Smooth muscle cell (in vitro differentiated cells): ENCODE results near the gene DOC2A. TPM values are rescaled to one million over a fixed set of nuclear protein-coding genes. Genes with fewer than 3 reads are reported as not detected.
A peak's percentile ranks its signal among the peaks of the same experiment; 100 is the strongest.
"Not testable (repeated sequence)": the region's sequence is repeated elsewhere in the genome, so short reads cannot be mapped to it uniquely, and the experiment has no call there.

Experiments
- DNase-seq: peaks from one replicate; lab custom pipeline; 2025; ENCODE audit not compliant: unreplicated experiment; lab: John Stamatoyannopoulos, UW
- H2AFZ ChIP-seq: fragments of 200-600 bp; sonication (generic); 2 replicates; pipeline ENCODE4 v1.6.0; 2016; ENCODE audit warnings: antibody characterized with exemption, low read depth, mild to moderate bottlenecking
- H3F3A ChIP-seq: fragments of 200-600 bp; sonication (generic); 2 replicates; pipeline ENCODE4 v1.6.0; 2017; ENCODE audit warnings: antibody characterized with exemption, low read depth
- H3K27ac ChIP-seq: fragments of 200-600 bp; sonication (generic); 2 replicates; pipeline ENCODE4 v1.5.1; 2016; ENCODE audit warnings: low read depth, mild to moderate bottlenecking
- H3K27me3 ChIP-seq: fragments of 200-600 bp; sonication (generic); 2 replicates; pipeline ENCODE4 v1.6.1; 2016; ENCODE audit warnings: low read depth, mild to moderate bottlenecking
- H3K36me3 ChIP-seq: fragments of 200-600 bp; sonication (generic); 2 replicates; pipeline ENCODE4 v1.5.1; 2016; ENCODE audit warnings: low read depth
- H3K4me1 ChIP-seq: fragments of 200-600 bp; sonication (generic); 2 replicates; pipeline ENCODE4 v1.5.1; 2016; ENCODE audit warnings: low read depth
- H3K4me2 ChIP-seq: fragments of 200-600 bp; sonication (generic); 2 replicates; pipeline ENCODE4 v1.6.0; 2016; ENCODE audit warnings: mild to moderate bottlenecking
- H3K4me3 ChIP-seq: fragments of 200-600 bp; sonication (generic); 2 replicates; pipeline ENCODE4 v1.5.1; 2016; ENCODE audit warnings: mild to moderate bottlenecking
- H3K79me2 ChIP-seq: fragments of 200-600 bp; sonication (generic); 2 replicates; pipeline ENCODE4 v1.6.0; 2016; ENCODE audit warnings: low read depth, mild to moderate bottlenecking
- H3K9ac ChIP-seq: fragments of 200-600 bp; sonication (generic); 2 replicates; pipeline ENCODE4 v1.6.0; 2016; ENCODE audit warnings: low read depth
- H3K9me3 ChIP-seq: fragments of 200-600 bp; sonication (generic); replicated peaks from 2 replicates; pipeline ENCODE4 v1.5.1; 2016; ENCODE audit warnings: low read depth
- H4K20me1 ChIP-seq: fragments of 200-600 bp; sonication (generic); 2 replicates; pipeline ENCODE4 v1.6.0; 2016; ENCODE audit warnings: low read depth
- WGBS: methylation state at CpG from one replicate; pipeline ENCODE4 v1.1.7; 2016; ENCODE audit warnings: low lambda C conversion rate; 5-methylcytosine and 5-hydroxymethylcytosine counted together
- polyA plus RNA-seq: library from polyadenylated mRNA; unstranded; fragments of >200 nt; fragmentation: Nextera tagmentation; extraction: Ambion mirVana; gene quantifications from 2 replicates; pipeline ENCODE4 v1.2.1, GENCODE V29; 2016
- total RNA-seq: library from RNA; depleted of rRNA; stranded (reverse); fragments of >200 nt; gene quantifications from 2 replicates; pipeline ENCODE4 v1.2.3, GENCODE V29; 2014
- TF ChIP-seq, protein P1 (sequence below): fragments of 200-600 bp; sonication (generic); IDR thresholded peaks from 2 replicates; pipeline ENCODE4 v1.5.1; 2017; ENCODE audit warnings: borderline replicate concordance, mild to moderate bottlenecking, antibody characterized with exemption; ENCODE audit not compliant: insufficient read depth, poor library complexity, severe bottlenecking

DOC2A gene
- total and polyA plus RNA-seq, 2 experiments from 2014 or later, result 0.09 TPM; not detected in 1

DNA sequence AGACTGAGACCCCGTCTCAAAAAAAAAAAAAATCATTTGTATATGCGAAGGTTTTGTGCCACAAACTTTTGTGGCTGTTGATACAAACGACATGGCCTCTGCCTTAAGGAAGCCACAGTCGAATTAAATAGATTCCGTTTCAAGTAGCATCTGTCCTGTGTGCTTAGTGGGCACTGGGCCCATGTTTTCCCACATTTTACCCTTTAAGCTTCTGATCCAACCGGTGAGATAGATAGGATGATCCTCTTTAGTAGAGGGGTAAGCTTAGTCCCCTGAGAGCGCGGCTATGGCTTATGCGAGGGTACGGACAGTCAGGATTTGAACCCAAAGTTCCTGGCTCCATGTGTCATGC is 49.7 kb downstream of the DOC2A start:
- whole genome bisulfite sequencing, result 84% methylated on average over 10 of the region's 10 CpGs
- Histone ChIP-seq H3K27me3 (no peaks in the 10 kb centered on the region), H3K4me2 (peak overlapping the region; percentile 92), H3K9me3 (no peaks in the 10 kb centered on the region), H3K27ac (no peak overlapping the region), H3K36me3 (no peaks in the 10 kb centered on the region), H3K9ac (no peak overlapping the region), H2AFZ (peak overlapping the region; percentile 67), H3K79me2 (no peaks in the 10 kb centered on the region), H3K4me1 (peaks cover 5% of the 10 kb centered on the region), H4K20me1 (no peaks in the 10 kb centered on the region), H3K4me3 (peak overlapping the region; percentile 86), H3F3A (no peaks in the 10 kb centered on the region)
- TF ChIP-seq, protein P1, sequence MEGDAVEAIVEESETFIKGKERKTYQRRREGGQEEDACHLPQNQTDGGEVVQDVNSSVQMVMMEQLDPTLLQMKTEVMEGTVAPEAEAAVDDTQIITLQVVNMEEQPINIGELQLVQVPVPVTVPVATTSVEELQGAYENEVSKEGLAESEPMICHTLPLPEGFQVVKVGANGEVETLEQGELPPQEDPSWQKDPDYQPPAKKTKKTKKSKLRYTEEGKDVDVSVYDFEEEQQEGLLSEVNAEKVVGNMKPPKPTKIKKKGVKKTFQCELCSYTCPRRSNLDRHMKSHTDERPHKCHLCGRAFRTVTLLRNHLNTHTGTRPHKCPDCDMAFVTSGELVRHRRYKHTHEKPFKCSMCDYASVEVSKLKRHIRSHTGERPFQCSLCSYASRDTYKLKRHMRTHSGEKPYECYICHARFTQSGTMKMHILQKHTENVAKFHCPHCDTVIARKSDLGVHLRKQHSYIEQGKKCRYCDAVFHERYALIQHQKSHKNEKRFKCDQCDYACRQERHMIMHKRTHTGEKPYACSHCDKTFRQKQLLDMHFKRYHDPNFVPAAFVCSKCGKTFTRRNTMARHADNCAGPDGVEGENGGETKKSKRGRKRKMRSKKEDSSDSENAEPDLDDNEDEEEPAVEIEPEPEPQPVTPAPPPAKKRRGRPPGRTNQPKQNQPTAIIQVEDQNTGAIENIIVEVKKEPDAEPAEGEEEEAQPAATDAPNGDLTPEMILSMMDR, result no peak
- no peak for DNase-seq

DNA sequence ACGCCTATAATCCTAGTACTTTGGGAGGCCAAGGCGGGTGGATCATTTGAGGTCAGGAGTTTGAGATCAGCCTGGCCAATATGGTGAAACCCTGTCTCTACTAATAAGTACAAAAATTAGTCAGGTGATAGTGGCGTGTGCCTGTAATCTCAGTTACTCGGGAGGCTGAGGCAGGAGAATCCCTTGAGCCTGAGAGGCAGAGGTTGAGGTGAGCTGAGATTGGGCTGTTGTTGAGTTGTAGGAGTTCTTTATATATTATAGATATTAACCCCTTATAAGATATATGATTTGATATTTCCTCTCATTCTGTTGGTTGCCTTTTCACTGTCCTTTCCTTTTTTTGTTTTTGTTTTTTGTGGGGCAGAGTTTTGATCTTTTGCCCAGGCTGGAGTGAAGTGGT is 51.0 kb downstream of the DOC2A start:
- H3K27ac ChIP-seq, H3K9ac ChIP-seq, H3K27me3 ChIP-seq, H3K79me2 ChIP-seq, H3K4me2 ChIP-seq, H3K4me3 ChIP-seq, H3K36me3 ChIP-seq, H2AFZ ChIP-seq, H3K4me1 ChIP-seq, H3F3A ChIP-seq, H4K20me1 ChIP-seq, DNase-seq, H3K9me3 ChIP-seq: not testable (repeated sequence)
- 97% methylated on average over 4 of the region's 4 CpGs for WGBS

GRCh38 chr16:29959293-29959692 is 51.5 kb downstream of the DOC2A start:
- Histone ChIP-seq H3K27ac (no peak overlapping the region), H3K9me3 (no peaks in the 10 kb centered on the region), H3K4me1 (peaks cover 5% of the 10 kb centered on the region), H3K4me3 (no peak overlapping the region), H3K9ac (no peak overlapping the region), H3K36me3 (no peaks in the 10 kb centered on the region), H4K20me1 (no peaks in the 10 kb centered on the region), H3K79me2 (no peaks in the 10 kb centered on the region), H2AFZ (no peak overlapping the region), H3K4me2 (no peak overlapping the region), H3K27me3 (no peaks in the 10 kb centered on the region), H3F3A (no peaks in the 10 kb centered on the region)
- WGBS, result 95% methylated on average over 9 of the region's 9 CpGs
- TF ChIP-seq, protein P1, result no peak
- no peak for DNase-seq

GRCh38 chr16:29958756-29959155 is 52.1 kb downstream of the DOC2A start:
- H3K4me1 ChIP-seq, result peaks cover 5% of the 10 kb centered on the region
- no peak overlapping the region for H3K9ac ChIP-seq
- no peak overlapping the region for H3K4me2 ChIP-seq
- H3K36me3 ChIP-seq, result no peaks in the 10 kb centered on the region
- H3K27me3 ChIP-seq, result no peaks in the 10 kb centered on the region
- no peaks in the 10 kb centered on the region for H3K9me3 ChIP-seq
- no peaks in the 10 kb centered on the region for H3F3A ChIP-seq
- TF ChIP-seq, protein P1, result no peak
- H2AFZ ChIP-seq, result no peak overlapping the region
- H3K27ac ChIP-seq, result no peak overlapping the region
- WGBS, result 97% methylated on average over 5 of the region's 5 CpGs
- H3K79me2 ChIP-seq, result no peaks in the 10 kb centered on the region
- no peak for DNase-seq
- H3K4me3 ChIP-seq, result no peak overlapping the region
- no peaks in the 10 kb centered on the region for H4K20me1 ChIP-seq

Other genes starting within 250 kb of the DOC2A start
- gene ZG16, start 232.8 kb downstream of the DOC2A start, total RNA-seq, result not detected in 2 replicates
- gene ZG16, start 232.8 kb downstream of the DOC2A start, polyA plus RNA-seq, result not detected in 2 replicates
- 16.0 and 19.8 TPM in 2 replicates for gene KIF22, start 220.3 kb downstream of the DOC2A start, total RNA-seq
- gene KIF22, start 220.3 kb downstream of the DOC2A start, polyA plus RNA-seq, result 33.5 and 35.7 TPM in 2 replicates
- 77.2 and 104 TPM in 2 replicates for gene MAZ, start 204.5 kb downstream of the DOC2A start, total RNA-seq
- gene MAZ, start 204.5 kb downstream of the DOC2A start, polyA plus RNA-seq, result 215 and 229 TPM in 2 replicates
- 12.2 and 25.9 TPM in 2 replicates for gene PRRT2, start 198.8 kb downstream of the DOC2A start, total RNA-seq
- 12.2 and 20.1 TPM in 2 replicates for gene PRRT2, start 198.8 kb downstream of the DOC2A start, polyA plus RNA-seq
- gene PAGR1, start 194.9 kb downstream of the DOC2A start, total RNA-seq, result 15.6 and 21.1 TPM in 2 replicates
- 34.5 and 44.8 TPM in 2 replicates for gene PAGR1, start 194.9 kb downstream of the DOC2A start, polyA plus RNA-seq
- 47.5 and 57.4 TPM in 2 replicates for gene MVP, start 190.6 kb downstream of the DOC2A start, total RNA-seq
- gene MVP, start 190.6 kb downstream of the DOC2A start, polyA plus RNA-seq, result 110 and 123 TPM in 2 replicates
- gene CDIPT, start 147.8 kb downstream of the DOC2A start, total RNA-seq, result 61.4 and 63.2 TPM in 2 replicates
- gene CDIPT, start 147.8 kb downstream of the DOC2A start, polyA plus RNA-seq, result 90.7 and 118 TPM in 2 replicates
- 23.8 and 178 TPM in 2 replicates for gene SEZ6L2, start 111.5 kb downstream of the DOC2A start, total RNA-seq
- gene SEZ6L2, start 111.5 kb downstream of the DOC2A start, polyA plus RNA-seq, result 37.5 and 46.1 TPM in 2 replicates
- 4.1 and 7.1 TPM in 2 replicates for gene ASPHD1, start 110.5 kb downstream of the DOC2A start, total RNA-seq
- gene ASPHD1, start 110.5 kb downstream of the DOC2A start, polyA plus RNA-seq, result 26.1 and 28.8 TPM in 2 replicates
- gene KCTD13, start 84.8 kb downstream of the DOC2A start, total RNA-seq, result 8.0 and 16.3 TPM in 2 replicates
- 23.6 and 30.5 TPM in 2 replicates for gene KCTD13, start 84.8 kb downstream of the DOC2A start, polyA plus RNA-seq
- gene TMEM219, start 48.9 kb downstream of the DOC2A start, total RNA-seq, result 99.2 and 107 TPM in 2 replicates
- gene TMEM219, start 48.9 kb downstream of the DOC2A start, polyA plus RNA-seq, result 176 and 186 TPM in 2 replicates
- 26.2 and 26.8 TPM in 2 replicates for gene TAOK2, start 37.2 kb downstream of the DOC2A start, total RNA-seq
- gene TAOK2, start 37.2 kb downstream of the DOC2A start, polyA plus RNA-seq, result 26.0 TPM in 2 replicates
- gene HIRIP3, start 15.4 kb downstream of the DOC2A start, total RNA-seq, result 11.3 and 17.0 TPM in 2 replicates
- 13.2 and 13.9 TPM in 2 replicates for gene HIRIP3, start 15.4 kb downstream of the DOC2A start, polyA plus RNA-seq
- gene INO80E, start 14.8 kb downstream of the DOC2A start, total RNA-seq, result 92.2 and 181 TPM in 2 replicates
- gene INO80E, start 14.8 kb downstream of the DOC2A start, polyA plus RNA-seq, result 17.7 and 19.3 TPM in 2 replicates
- not detected in 2 replicates for gene C16orf92, start 12.2 kb upstream of the DOC2A start, total RNA-seq
- not detected in 2 replicates for gene C16orf92, start 12.2 kb upstream of the DOC2A start, polyA plus RNA-seq
- gene TLCD3B, start 20.2 kb upstream of the DOC2A start, total RNA-seq, result 0.45 TPM in 1 of 2 replicates, not detected in the other
- gene TLCD3B, start 20.2 kb upstream of the DOC2A start, polyA plus RNA-seq, result 0.48 and 1.3 TPM in 2 replicates
- 1,112 and 1,146 TPM in 2 replicates for gene ALDOA, start 54.7 kb upstream of the DOC2A start, total RNA-seq
- gene ALDOA, start 54.7 kb upstream of the DOC2A start, polyA plus RNA-seq, result 2,844 and 2,856 TPM in 2 replicates
- 90.2 and 111 TPM in 2 replicates for gene PPP4C, start 65.0 kb upstream of the DOC2A start, total RNA-seq
- 208 and 224 TPM in 2 replicates for gene PPP4C, start 65.0 kb upstream of the DOC2A start, polyA plus RNA-seq
- gene TBX6, start 80.9 kb upstream of the DOC2A start, total RNA-seq, result 0.13 and 2.0 TPM in 2 replicates
- 0.50 and 1.6 TPM in 2 replicates for gene TBX6, start 80.9 kb upstream of the DOC2A start, polyA plus RNA-seq
- gene YPEL3, start 85.2 kb upstream of the DOC2A start, total RNA-seq, result 32.3 and 37.5 TPM in 2 replicates
- 65.9 and 81.1 TPM in 2 replicates for gene YPEL3, start 85.2 kb upstream of the DOC2A start, polyA plus RNA-seq
- gene GDPD3, start 102.5 kb upstream of the DOC2A start, total RNA-seq, result 0.85 TPM in 1 of 2 replicates, not detected in the other
- 13.4 and 17.1 TPM in 2 replicates for gene GDPD3, start 102.5 kb upstream of the DOC2A start, polyA plus RNA-seq
- gene MAPK3, start 112.2 kb upstream of the DOC2A start, total RNA-seq, result 34.4 and 60.3 TPM in 2 replicates
- 20.3 and 22.3 TPM in 2 replicates for gene MAPK3, start 112.2 kb upstream of the DOC2A start, polyA plus RNA-seq
- gene CORO1A, start 172.6 kb upstream of the DOC2A start, total RNA-seq, result 4.3 and 5.1 TPM in 2 replicates
- gene CORO1A, start 172.6 kb upstream of the DOC2A start, polyA plus RNA-seq, result 5.6 and 6.3 TPM in 2 replicates
- gene BOLA2B, start 182.6 kb upstream of the DOC2A start, total RNA-seq, result 229 and 338 TPM in 2 replicates
- 148 and 163 TPM in 2 replicates for gene BOLA2B, start 182.6 kb upstream of the DOC2A start, polyA plus RNA-seq
- 3.7 and 55.1 TPM in 2 replicates for gene SLX1A, start 182.8 kb upstream of the DOC2A start, total RNA-seq
- 90.0 and 95.5 TPM in 2 replicates for gene SLX1A, start 182.8 kb upstream of the DOC2A start, polyA plus RNA-seq
- gene SULT1A3, start 188.2 kb upstream of the DOC2A start, total RNA-seq, result 3.7 and 5.8 TPM in 2 replicates
- gene SULT1A3, start 188.2 kb upstream of the DOC2A start, polyA plus RNA-seq, result 8.2 and 16.3 TPM in 2 replicates
- 1.3 and 2.2 TPM in 2 replicates for gene NPIPB13, start 237.5 kb upstream of the DOC2A start, total RNA-seq
- gene NPIPB13, start 237.5 kb upstream of the DOC2A start, polyA plus RNA-seq, result 1.8 and 7.0 TPM in 2 replicates